GM12878 (cell line): ENCODE data around the gene SLC6A7.

ENCODE experiments used
- CTCF ChIP-seq, 3 experiments: IDR thresholded peaks in 2 of 3; conservative IDR thresholded peaks in 1 of 3; 2 replicates each; pipeline ENCODE4 v1.5.1; 2011; ENCODE audit warnings: low read depth in 3 of 3, low read length in 3 of 3, mild to moderate bottlenecking in 3 of 3, control low read depth in 2 of 3, moderate library complexity in 2 of 3, inconsistent platforms in 1 of 3, mixed read lengths in 1 of 3; ENCODE audit not compliant: control insufficient read depth in 2 of 3, insufficient read depth in 1 of 3; ENCODE audit errors: extremely low read depth in 1 of 3
- GABPA ChIP-seq: IDR thresholded peaks from 2 replicates; pipeline ENCODE4 v1.6.1; 2014; ENCODE audit warnings: antibody characterized with exemption, low read depth, mild to moderate bottlenecking, inconsistent platforms
- HDAC6 ChIP-seq: fragments of 200-600 bp; sonication (generic); IDR thresholded peaks from one replicate; pipeline ENCODE4 v1.8.0; 2017; ENCODE audit warnings: antibody characterized with exemption; ENCODE audit not compliant: unreplicated experiment
- MAX ChIP-seq: IDR thresholded peaks from 2 replicates; pipeline ENCODE4 v1.6.1; 2012; ENCODE audit warnings: low read depth, low read length, improper control_type of control experiment
- RFX5 ChIP-seq: IDR thresholded peaks from 2 replicates; pipeline ENCODE4 v1.6.1; 2011; ENCODE audit warnings: low read depth, low read length, improper control_type of control experiment
- SMC3 ChIP-seq: IDR thresholded peaks from 2 replicates; pipeline ENCODE4 v1.6.1; 2011; ENCODE audit warnings: low read length, improper control_type of control experiment, borderline replicate concordance
- YBX1 ChIP-seq: fragments of 450-650 bp; IDR thresholded peaks from 2 replicates; pipeline ENCODE4 v1.6.1; 2016; ENCODE audit warnings: antibody characterized with exemption
- YY1 ChIP-seq: IDR thresholded peaks from 2 replicates; pipeline ENCODE4 v1.6.1; 2011; ENCODE audit warnings: low read depth, mild to moderate bottlenecking, low read length
- ZNF274 ChIP-seq: IDR thresholded peaks from one replicate; pipeline ENCODE4 v1.8.0; 2011; ENCODE audit not compliant: insufficient read length, insufficient read depth

- TF ChIP-seq CTCF (IDR thresholded peaks at IDR 0.05 in 2 of 3, conservative IDR thresholded peaks at IDR 0.05 in 1 of 3; ENCODE audit: control insufficient read depth in 2 of 3, extremely low read depth in 1 of 3, insufficient read depth in 1 of 3, low read depth in 3 of 3, low read length in 3 of 3), result no peak
- no peak for TF ChIP-seq MAX
- TF ChIP-seq YBX1, result no peak
- TF ChIP-seq ZNF274, result no peak
- TF ChIP-seq YY1, result no peak
- TF ChIP-seq GABPA, result no peak
- no peak for TF ChIP-seq RFX5
- TF ChIP-seq SMC3, result no peak
- TF ChIP-seq HDAC6, result no peak
These were observed 3.0 kb upstream of the SLC6A7 start for GRCh38 chr5:150186897-150187296.
